GM18517 (cell line): ENCODE data around the gene NXF1.
A peak's percentile ranks its signal among the peaks of the same experiment; 100 is the strongest.
"Not testable (repeated sequence)": the region's sequence is repeated elsewhere in the genome, so short reads cannot be mapped to it uniquely, and the experiment has no call there.

Experiments
- ATAC-seq: cut with Tn5 transposase; IDR thresholded peaks from one replicate; pipeline ENCODE4 v1.9.1; 2021; ENCODE audit warnings: mild to moderate bottlenecking, moderate library complexity; ENCODE audit not compliant: unreplicated experiment

The NXF1 gene

DNA sequence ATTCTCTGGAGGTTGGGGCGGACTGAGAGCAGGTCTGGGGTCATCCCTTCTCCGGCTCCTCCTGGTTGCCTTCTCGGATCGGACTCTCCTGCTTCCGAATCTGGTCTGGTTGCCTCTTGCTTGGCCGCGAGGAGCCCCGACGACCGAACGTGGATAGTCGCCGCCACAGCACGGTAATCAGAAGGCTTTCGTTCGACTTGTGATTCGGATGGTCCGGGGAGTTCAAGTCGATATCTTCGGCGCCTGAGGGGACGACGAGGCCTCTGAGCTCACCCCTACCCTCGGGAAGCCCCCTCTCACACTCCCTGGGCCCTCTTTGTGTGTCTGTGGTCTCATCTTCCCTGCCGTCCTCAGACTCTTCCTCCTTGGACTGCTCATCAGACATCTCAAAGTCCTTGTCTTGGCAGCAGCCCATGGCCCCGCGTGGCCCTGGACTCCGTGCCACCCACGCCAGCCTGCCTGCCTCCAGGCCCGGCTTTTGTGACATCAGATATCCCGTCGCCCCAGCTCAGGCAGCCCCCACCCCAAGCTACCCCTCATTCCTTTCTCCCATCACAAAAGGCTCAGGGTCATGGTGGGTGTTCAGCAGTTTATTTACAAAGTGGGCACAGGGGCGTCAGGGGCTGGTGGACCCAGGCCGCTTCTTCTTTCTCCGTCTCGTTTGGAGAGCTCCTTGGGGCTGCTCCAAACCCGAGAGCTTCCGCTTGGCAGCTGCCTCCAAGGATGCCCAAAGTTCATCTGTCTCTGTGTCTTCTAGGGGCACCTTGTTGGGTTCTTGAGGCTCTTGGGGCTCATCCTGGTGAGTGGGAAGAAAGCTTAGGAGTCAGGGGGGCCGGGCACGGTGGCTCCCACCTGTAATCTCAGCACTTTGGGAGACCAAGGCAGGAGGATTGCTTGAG is 27.3 kb upstream of the NXF1 start, which contains the start of gene TEX54:
TEX54 (minus strand) TSS at position 506 of the 899 bp plus-strand sequence.
- peak; percentile 8 for ATAC-seq

DNA sequence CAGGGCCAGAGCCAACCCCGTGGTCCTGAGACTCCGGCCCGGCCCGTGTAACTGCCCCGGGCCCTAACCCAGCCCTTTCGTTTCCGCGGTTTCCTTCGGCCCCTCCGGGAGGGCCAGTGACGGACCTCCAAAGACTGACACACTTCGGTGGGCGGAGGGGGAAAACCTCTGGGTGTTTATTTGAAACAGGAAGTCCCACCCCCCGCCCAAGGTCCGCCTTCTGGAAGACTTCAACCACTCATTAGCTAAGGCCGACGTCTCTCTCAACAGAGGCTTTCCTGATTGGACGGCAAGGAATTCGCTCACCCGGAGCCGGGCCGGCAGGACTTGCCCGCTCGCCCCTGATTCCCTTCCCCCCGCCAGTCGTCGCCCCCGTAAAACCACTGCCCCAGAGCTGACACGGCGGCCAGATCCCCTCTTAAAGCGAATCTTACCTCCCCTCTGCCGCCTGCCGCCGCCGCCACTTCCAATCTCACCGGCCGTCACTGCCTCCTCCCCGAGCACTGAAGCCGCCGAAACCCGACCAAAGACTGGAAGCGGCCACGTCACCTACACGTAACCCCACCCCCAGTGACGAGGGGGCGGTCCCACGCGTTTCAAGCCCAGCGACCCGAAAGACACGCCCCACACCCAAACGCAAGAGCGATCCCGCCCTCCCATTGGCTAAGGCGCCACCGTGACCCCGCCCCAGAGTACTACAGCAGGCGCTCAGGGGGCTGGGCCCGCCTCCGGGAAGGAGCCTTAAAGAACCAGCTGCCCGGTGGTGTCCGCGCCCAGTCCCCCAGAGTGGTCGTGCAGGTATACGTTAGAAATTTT is 26.5 kb upstream of the NXF1 start, which contains the start of gene STX5:
STX5 (minus strand) TSS at position 532 of the 816 bp plus-strand sequence. CDS start 808 bp downstream, outside the sequence.
- ATAC-seq, result peak; percentile 60

DNA sequence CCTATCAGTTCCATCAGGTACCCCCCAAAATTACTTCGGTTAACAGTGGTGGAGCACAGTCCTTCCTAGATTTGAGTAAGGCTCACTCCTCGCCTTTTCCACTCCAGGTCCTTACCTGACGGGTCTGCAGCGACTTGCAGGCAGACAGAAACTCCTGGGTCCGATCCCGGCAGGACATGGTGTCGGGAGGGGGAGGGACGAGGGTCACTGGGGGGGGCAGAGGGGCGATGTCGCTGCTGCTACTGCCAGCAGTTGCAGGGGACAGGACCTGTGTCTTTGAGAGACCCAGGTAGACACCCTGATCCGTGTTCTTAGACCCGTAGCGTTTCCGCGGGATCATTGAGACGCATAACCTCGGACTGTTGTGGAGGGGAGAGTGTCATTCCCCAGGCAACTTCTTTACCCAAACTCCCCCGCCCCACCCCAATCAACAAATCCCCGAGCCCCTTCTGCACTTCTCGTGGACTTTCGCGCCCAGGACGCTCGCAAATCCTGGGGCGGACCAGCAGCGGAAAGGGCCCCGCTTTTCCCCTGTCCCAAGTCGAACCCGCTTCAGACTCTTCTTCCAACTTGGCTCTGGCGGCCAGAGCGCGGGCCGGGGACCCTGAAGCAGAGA is 25.8 kb upstream of the NXF1 start:
- ATAC-seq, result no peak

DNA sequence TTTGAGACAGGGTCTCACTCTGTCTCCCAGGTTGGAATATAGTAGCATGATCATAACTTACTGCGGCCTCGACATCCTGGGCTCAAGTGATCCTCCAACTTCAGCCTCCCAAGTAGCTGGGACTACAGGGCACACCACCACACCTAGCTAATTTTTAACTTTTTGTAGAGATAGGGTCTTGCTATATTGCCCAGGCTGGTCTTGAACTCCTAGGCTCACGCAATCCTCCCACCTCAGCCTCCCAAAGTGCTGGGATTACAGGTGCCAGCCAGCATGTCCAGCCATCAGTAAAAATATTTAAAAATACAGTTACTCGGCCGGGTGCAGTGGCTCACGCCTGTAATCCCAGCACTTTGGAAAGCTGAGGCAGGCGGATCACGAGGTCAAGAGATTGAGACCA is 22.9 kb upstream of the NXF1 start:
- not testable (repeated sequence) for ATAC-seq

DNA sequence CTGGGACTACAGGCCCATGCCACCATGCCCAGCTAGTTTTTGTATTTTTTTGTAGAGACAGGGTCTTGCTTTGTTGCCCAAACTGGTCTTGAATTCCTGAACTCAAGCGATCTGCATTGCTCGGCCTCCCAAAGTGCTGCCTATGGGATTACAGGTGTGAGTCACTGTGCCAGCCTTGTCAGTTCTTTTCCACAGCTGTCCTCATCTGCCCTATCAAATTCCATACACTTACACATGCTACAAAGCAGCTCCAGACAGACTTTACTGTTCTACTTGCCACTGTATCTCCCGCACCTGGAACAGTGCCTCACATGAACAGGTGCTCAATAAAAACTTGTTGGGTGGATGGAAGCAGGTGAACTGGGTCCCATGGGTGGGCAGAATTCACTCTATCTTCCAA is 18.4 kb upstream of the NXF1 start:
- ATAC-seq, result no peak

DNA sequence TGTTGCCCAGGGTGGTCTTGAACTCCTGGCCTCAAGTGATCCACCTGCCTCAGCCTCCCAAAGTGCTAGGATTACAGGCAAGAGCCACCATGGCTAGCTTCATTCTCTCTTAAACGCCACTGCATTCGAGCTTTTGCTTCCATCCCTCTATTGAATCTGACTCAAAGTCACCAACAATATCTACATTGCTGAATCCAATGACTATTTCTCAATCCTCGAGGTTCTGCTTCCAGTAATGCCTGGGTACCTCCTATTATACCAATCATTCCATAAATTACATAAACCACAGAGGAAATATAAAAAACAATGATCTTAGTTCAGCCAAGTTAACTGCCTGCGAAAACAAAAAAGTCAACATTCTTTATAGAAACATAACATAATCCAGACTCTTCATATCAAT is 11.9 kb upstream of the NXF1 start:
- ATAC-seq, result no peak

DNA sequence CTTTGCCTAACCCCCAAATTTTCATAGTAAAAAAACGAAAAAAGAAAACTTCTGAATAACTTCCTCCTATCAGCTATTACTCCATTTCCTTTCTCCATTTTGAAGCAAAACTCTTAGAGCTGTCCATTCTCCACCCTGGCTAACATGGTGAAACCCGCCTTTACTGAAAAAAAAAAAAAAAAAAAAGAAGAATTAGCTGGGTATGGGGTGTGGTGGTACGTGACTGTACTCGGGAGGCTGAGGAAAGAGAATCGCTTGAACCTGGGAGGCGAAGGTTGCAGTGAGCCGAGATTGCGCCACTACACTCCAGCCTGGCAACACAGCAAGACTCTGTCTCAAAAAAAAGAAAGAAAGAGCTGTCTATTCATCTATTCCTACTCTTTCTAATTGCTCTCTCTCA is 11.3 kb upstream of the NXF1 start:
- no peak for ATAC-seq

DNA sequence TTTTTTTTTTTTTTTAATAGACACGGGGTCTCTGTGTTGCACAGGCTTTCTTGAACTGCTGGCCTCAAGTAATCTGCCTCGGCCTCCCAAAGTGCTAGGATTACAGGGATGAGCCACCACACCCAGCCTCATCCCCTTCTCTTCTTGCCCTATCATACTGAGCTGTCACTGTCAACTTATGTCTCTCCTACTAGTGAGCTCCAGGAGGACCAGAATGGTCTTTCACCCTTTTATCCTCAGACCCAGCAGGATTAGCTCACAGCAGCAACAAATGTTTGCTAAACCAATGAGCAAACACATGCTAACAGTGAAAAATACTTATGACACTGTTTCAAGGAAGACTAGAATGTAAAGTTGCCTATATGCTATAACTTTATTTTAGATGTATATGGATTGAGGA is 6.4 kb upstream of the NXF1 start:
- ATAC-seq, result no peak

DNA sequence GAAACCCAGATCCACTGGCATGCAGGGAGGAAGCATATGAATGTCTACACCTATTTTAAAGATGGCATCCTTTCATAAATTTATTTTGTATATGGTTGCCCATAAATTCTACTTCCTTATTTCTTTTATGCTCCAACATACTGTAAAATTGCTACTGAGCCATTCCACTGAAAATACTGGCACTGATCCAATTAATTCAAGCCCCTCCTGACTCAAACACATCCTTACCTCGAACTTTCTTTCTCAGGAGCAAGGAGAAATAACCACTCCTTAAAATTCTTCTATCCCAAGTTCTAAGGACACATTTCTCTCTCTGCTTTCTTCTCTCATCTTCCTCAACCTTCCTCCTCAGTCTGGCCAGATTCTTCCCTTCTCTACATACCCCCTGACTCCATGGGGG is 5.5 kb upstream of the NXF1 start:
- no peak for ATAC-seq

DNA sequence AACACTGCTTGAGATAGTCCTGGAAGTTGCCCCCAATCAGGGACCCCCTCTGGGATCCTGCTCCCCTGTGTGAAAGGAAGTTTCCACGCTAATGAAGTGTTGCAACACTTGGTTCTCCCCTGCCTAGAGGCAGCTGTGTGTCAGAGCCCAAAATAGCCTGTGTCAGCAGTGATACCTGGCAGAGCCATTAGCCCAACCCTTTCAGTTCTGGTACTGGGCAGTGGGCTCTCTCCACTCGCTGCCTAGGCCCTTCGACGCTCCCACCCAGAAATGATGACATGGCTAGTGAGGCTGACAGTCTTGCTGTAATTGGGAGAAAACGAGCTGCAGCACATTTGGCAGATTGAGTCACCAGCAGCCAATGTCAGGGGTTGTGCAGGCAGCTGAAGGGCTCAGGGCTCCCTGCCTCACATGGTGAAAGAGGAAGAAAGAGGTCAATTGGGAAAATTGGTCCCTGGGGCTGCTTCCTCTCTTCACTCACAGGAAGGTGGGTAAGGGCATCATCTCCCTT is 1.4 kb upstream of the NXF1 start:
- ATAC-seq, result no peak

DNA sequence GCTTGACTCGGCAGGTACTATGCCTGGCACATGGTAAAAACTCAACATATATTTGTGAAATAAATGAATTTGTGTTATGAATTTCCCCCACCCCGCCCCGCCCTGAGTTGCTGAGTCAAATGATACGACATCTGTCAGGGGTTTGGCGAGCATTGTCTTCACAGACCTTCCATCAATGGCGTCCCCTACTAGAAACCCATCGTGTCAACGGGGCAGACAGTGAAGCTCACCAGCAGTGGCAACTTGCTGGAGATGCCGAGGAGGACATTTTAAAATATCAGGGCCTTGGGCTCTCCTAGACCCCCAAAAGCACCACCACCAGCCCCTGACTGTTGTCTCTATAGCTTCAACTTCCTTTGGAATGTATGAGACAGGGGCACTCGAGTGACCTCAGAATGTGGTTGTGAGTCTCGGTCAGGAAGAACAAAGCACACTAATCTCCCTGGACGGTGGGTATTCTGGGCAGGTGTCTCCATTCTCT is 761 bp upstream of the NXF1 start:
- ATAC-seq, result no peak

DNA sequence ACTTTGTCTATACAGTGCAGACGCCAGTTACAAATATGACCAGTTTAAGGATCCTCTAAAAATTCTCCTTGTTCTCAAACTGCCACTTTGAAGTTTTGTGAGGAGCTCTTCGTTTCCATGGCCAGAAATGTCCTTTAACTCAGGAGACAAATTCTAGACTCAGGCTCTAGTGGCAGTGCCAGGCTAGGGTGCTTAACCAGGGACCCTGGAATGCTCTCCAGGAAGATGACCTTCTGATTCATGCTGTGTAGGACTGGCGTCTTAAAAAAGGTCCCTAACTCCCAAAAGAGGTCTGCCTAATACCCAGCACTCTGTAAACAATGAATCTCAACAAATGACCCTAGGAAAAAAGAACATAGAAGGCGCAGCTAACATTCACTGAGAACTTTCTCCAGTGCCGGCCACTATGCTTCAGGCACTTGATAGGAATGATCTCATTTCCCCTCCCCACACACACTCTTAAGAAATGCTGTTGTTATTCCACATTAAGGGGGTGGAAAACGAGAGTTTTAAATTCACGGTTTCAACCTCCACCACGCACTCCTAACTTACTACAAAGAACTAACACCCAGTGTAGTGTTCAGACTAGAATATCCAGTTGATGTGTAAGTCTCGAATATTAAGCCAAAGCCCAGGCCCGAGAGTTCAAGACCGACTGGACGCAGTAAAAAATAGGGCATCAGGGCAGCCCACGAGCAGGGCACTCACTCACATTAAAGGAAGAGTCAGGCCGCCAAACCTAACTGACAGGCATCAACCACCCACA is 747 bp downstream of the NXF1 start:
- no peak for ATAC-seq

DNA sequence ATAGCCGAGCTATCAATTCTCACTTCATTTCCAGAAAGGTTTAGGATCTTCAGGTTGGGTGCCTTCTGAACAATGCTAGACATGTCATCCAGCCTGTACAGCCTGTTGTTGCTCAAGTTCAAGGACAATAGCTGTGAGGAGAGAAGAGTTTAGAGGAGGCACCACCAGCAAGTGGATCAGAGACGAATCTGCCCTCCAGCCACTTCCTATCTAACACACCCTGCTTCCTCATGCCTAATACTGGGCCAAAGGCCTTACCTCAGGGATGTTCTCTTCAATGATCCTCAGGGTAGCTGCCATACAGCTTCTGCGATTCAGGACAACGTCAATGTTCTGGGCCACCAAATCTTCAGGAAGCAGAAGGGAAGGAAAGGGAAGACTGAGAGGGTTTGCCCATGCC is 4.2 kb downstream of the NXF1 start:
- no peak for ATAC-seq

DNA sequence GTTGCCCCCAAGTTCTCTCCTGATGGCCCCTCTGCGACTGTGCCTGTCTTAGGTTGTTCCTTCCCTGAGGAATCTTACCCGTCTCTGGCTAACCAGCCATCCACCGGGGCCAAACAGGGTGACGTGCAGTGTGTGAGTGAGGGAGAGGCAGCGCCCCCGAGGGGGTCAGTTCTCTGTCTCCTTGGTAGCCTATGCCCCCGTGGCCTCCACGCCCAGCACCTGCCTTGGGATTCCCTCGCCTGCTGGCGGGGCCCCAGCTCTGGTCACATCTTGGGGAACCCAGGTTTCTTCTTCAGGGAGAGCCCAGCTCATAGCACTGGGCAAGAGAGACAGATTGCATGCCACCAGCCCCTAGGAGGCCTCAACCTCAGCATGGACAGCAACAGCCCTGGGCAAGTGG is 5.8 kb downstream of the NXF1 start:
- ATAC-seq, result no peak

DNA sequence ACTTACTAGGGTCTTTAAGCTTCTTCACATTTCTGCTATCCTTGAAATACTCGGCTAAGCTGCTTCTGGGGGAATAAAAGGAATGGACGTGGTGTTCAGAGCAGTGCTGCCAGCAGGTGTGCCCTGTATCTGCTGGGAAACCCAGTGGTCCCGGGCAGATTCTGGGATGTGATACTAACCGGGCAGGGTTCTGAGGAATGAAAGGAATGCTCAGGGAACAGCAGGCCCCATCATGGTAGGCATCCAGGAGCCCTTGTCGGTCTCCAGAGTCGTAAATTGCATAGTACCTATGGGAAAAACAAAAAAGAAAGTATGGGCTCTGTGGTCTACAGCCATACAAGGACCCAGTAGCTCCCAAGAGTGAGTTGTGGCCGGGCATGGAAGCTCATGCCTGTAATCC is 9.0 kb downstream of the NXF1 start:
- no peak for ATAC-seq

DNA sequence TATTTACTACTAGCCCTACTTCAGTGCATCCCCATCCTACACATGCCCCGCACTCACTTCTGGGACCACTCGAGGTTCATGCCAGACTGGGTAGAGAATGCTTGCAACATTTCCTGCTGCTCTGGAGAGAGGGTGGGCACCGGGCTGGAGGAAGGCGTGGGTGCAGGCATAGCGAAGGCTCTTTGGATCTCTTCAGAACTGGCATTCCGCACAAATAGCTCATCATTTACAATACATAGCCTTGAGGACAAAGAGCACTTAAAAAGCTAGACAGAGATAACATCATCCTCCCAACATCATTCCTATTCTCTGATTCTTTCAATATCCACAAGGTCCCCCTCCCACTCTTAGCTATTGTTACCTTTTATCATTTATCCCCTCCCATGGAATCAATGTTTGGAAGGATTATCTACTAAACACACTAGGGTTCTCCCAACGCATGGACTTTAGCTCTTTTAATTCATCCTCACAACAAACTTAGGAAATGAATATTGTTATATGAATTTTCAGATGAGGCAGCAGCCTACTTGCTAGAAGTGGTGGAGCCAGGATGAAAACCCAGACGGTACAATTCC is 11.0 kb downstream of the NXF1 start:
- no peak for ATAC-seq

DNA sequence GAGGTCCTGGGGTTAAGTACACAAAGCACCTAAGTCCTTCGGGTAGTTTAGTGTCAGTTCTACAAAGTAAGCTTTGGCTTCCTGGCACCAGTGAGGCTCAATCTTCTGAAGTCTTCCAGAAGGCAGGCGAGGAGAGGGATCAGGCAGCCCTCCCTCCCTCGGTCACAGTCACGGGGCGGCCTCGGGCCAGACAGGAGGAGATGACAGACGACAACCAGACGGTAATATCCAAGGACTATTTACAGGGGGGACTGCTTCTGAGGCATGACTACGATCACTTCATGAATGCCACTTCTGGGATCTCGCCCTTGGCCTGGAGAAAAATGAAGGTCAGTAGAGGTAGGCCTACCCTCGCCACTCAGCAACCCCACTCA is 13.1 kb downstream of the NXF1 start:
- no peak for ATAC-seq

DNA sequence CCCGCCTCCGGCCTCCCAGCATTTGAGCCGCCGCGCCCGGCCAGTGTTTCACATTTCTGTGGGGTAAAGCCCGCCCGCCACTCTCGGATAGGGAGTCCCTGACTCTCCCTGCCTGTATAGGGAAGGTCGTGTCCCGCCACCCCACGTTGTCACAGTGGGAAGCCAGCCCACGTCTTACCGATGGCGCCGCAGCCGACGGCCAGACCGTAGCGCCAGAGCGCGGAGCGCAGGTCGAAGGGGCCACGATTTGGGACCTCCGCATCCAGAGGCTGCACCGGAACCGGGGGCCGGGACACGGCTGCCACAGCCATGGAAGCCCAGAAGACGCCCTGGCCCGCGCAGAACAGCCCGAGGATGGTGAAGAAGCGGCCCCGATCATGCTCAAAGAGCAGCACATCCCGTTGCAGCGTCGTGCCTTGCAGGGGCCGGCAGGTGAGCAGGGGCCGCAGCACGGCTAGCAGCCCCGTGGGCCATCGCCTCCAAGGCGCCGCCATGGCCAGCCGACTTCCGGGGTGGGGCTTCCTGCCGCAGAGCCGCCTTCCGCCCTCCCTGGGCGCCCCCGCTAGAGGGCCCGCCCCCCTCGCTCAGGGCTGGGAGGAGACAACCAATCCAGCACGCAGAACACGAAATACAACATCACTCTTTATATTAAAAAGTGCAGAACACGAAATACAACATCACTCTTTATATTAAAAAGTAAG is 13.6 kb downstream of the NXF1 start, which contains the start of gene TMEM223:
TMEM223 (minus strand) TSS at position 506 of the 701 bp plus-strand sequence; CDS start at position 494, 12 bp downstream.
- no peak for ATAC-seq

DNA sequence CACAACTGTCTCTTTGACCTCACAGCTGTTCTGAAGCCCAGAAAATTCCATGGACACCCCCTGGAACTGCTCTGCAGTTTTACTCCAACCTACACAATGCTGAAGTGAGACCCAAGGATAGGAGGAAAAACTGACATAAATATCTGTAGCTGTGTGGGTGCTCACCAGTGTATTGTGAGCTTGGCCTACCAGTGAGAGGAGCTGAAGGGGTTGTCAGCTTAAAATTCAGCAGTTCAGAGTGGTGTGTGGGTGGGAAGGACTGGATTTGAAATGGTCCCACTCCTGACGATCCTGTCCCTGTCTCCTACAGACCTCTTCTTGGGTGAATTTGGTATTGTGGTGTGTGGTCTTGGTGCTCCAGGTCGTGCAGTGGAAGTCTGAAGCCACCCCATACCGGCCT is 15.7 kb downstream of the NXF1 start:
- ATAC-seq, result no peak
